MM.1S (cell line): ENCODE data around the gene COL6A1.

ENCODE experiments used
- CTCF ChIP-seq: fragments of 300-600 bp; sonication (generic); IDR thresholded peaks from 2 replicates; pipeline ENCODE4 v1.5.1; 2016; ENCODE audit warnings: antibody characterized with exemption, low read length, mixed read lengths
- EZH2 ChIP-seq: fragments of 300-600 bp; sonication (generic); optimal IDR thresholded peaks from 2 replicates; pipeline ENCODE3; 2017; ENCODE audit warnings: low read depth, mild to moderate bottlenecking, antibody characterized with exemption, low read length, mixed read lengths

DNA sequence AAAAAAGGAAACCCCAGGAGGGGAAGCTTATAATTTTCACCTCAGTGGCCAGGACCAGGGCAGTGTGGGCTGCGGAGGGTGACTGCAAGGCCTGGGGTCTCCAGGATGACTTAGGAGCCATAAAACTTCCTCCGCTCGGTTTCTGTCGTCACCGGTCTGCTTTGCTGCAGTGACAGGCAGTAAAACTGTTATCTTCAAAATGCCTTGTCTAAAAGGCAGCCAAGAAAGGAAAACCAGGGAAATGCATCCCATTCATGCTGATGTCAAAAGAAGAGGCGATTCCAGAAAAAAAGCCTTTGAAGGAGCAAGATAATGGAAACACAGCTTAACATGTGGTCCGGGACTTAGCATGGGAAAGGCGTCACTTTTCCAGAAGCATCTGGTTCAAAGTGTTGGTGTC, 42.0 kb downstream of the COL6A1 start:
- no peak for TF ChIP-seq CTCF
- no peak for TF ChIP-seq EZH2
